ENCODE measurements around the gene CADPS2. TPM values are rescaled to one million over a fixed set of nuclear protein-coding genes. Genes with fewer than 3 reads are reported as not detected.

CADPS2 gene
- total RNA-seq, 4 donors from 2014 or later, result 27.7 to 46.2 (median 32.6) TPM

- DNase-seq, result no peak
- H3K4me1 ChIP-seq, result peaks cover 14 to 15% of the 10 kb centered on the region in 2 donors
- TF ChIP-seq POLR2A (IDR thresholded peaks at IDR 0.05) (no peak), CTCF (IDR thresholded peaks at IDR 0.05) (no peak)
- no peak overlapping the region for H3K27ac ChIP-seq
- WGBS, 2 donors, result 83 to 87% methylated on average over 2 of the region's 2 CpGs
- H3K27me3 ChIP-seq, result no peaks in the 10 kb centered on the region
- no peak overlapping the region for H3K4me3 ChIP-seq (replicated peaks in 1 of 3)
- no peaks in the 10 kb centered on the region for H3K36me3 ChIP-seq
- H3K9me3 ChIP-seq, result no peaks in the 10 kb centered on the region
- intact Hi-C loops (cut with DNase I), result no loop called here
These were observed 469.9 kb downstream of the CADPS2 start for GRCh38 chr7:122416336-122416735.

- Histone ChIP-seq H3K27ac (no peak overlapping the region), H3K4me1 (peaks cover 14 to 15% of the 10 kb centered on the region in 2 donors), H3K36me3 (no peaks in the 10 kb centered on the region), H3K9me3 (no peaks in the 10 kb centered on the region), H3K27me3 (no peaks in the 10 kb centered on the region), H3K4me3 (replicated peaks in 1 of 3) (no peak overlapping the region)
- 64 to 66% methylated on average over 1 of the region's 1 CpG for WGBS, 2 donors
- TF ChIP-seq POLR2A (IDR thresholded peaks at IDR 0.05) (no peak), CTCF (IDR thresholded peaks at IDR 0.05) (no peak)
- no peak for DNase-seq
- intact Hi-C loops (cut with DNase I), result no loop called here
These were observed 470.8 kb downstream of the CADPS2 start for GRCh38 chr7:122415510-122415909.

- Histone ChIP-seq H3K36me3 (no peaks in the 10 kb centered on the region), H3K27me3 (no peaks in the 10 kb centered on the region), H3K27ac (peak overlapping the region in 1 of 3 donors; percentile 40), H3K4me1 (peaks cover 14 to 15% of the 10 kb centered on the region in 2 donors), H3K4me3 (replicated peaks in 1 of 3) (no peak overlapping the region), H3K9me3 (no peaks in the 10 kb centered on the region)
- no peak for TF ChIP-seq CTCF (IDR thresholded peaks at IDR 0.05)
- no peak for TF ChIP-seq POLR2A (IDR thresholded peaks at IDR 0.05)
- intact Hi-C loops (cut with DNase I), result no loop called here
- whole genome bisulfite sequencing, 2 donors, result 24 to 64% methylated on average over 1 of the region's 1 CpG
- peak; percentile 51 to 56 for DNase-seq
These were observed 472.9 kb downstream of the CADPS2 start for GRCh38 chr7:122413339-122413738.

- TF ChIP-seq POLR2A (IDR thresholded peaks at IDR 0.05) (no peak), CTCF (IDR thresholded peaks at IDR 0.05) (no peak)
- no peaks in the 10 kb centered on the region for H3K9me3 ChIP-seq
- H3K27me3 ChIP-seq, result no peaks in the 10 kb centered on the region
- intact Hi-C loops (cut with DNase I), result no loop called here
- peaks cover 14 to 15% of the 10 kb centered on the region in 2 donors for H3K4me1 ChIP-seq
- H3K36me3 ChIP-seq, result no peaks in the 10 kb centered on the region
- peak overlapping the region in 1 of 3 donors; percentile 40 for H3K27ac ChIP-seq
- H3K4me3 ChIP-seq (replicated peaks in 1 of 3), result no peak overlapping the region
- 56 to 68% methylated on average over 1 of the region's 1 CpG for WGBS, 2 donors
- peak; percentile 15 to 19 for DNase-seq
These were observed 473.4 kb downstream of the CADPS2 start for GRCh38 chr7:122412883-122413282.

GRCh38 chr7:122412441-122412840 lies 473.8 kb downstream of the CADPS2 start:
- Histone ChIP-seq H3K36me3 (no peaks in the 10 kb centered on the region), H3K9me3 (no peaks in the 10 kb centered on the region), H3K4me1 (peaks cover 14 to 15% of the 10 kb centered on the region in 2 donors), H3K4me3 (replicated peaks in 1 of 3) (no peak overlapping the region), H3K27ac (no peak overlapping the region), H3K27me3 (no peaks in the 10 kb centered on the region)
- DNase-seq, result no peak
- 54% methylated on average over 6 of the region's 6 CpGs for WGBS, 2 donors
- TF ChIP-seq POLR2A (IDR thresholded peaks at IDR 0.05), result no peak
- no peak for TF ChIP-seq CTCF (IDR thresholded peaks at IDR 0.05)
- intact Hi-C loops (cut with DNase I), result no loop called here
